Neuronal stem cell (in vitro differentiated cells): ENCODE measurements around the gene PAPLN.

Source experiments
- DNase-seq: peaks from one replicate; pipeline ENCODE4 v3.0.0-alpha.2; 2013; ENCODE audit warnings: low spot score
- H2AFZ ChIP-seq: one replicate; pipeline ENCODE4 v1.6.1; 2013; ENCODE audit warnings: mild to moderate bottlenecking, low read length, inconsistent platforms
- H2AK5ac ChIP-seq: 2 replicates; pipeline ENCODE4 v1.6.1; 2013; ENCODE audit warnings: low read depth, mild to moderate bottlenecking, inconsistent platforms, low read length, moderate library complexity, mixed read lengths
- H2BK120ac ChIP-seq: 2 replicates; pipeline ENCODE4 v1.6.1; 2013; ENCODE audit warnings: low read depth, mild to moderate bottlenecking, inconsistent platforms, low read length, moderate library complexity, mixed read lengths
- H2BK12ac ChIP-seq: one replicate; pipeline ENCODE4 v1.6.1; 2013; ENCODE audit warnings: low read length, inconsistent platforms
- H2BK15ac ChIP-seq: 2 replicates; pipeline ENCODE4 v1.6.1; 2013; ENCODE audit warnings: mild to moderate bottlenecking, low read length, inconsistent platforms, mixed read lengths
- H2BK5ac ChIP-seq: one replicate; pipeline ENCODE4 v1.6.1; 2013; ENCODE audit warnings: inconsistent platforms, mild to moderate bottlenecking, low read length, moderate library complexity
- H3K14ac ChIP-seq: one replicate; pipeline ENCODE4 v1.6.1; 2013; ENCODE audit warnings: low read length, inconsistent platforms
- H3K18ac ChIP-seq: 2 replicates; pipeline ENCODE4 v1.6.1; 2013; ENCODE audit warnings: low read length, inconsistent platforms
- H3K23ac ChIP-seq: 2 replicates; pipeline ENCODE4 v1.6.1; 2013; ENCODE audit warnings: low read depth, mild to moderate bottlenecking, mixed read lengths, low read length, inconsistent platforms; ENCODE audit not compliant: poor library complexity
- H3K27ac ChIP-seq: replicated peaks from 3 replicates; pipeline ENCODE4 v1.5.1; 2013; ENCODE audit warnings: low read length, inconsistent platforms
- H3K27me3 ChIP-seq, 3 experiments: 2 replicates each; pipeline ENCODE4 v1.6.1; 2013; ENCODE audit warnings: low read length in 3 of 3, mild to moderate bottlenecking in 2 of 3, inconsistent platforms in 1 of 3, low read depth in 1 of 3, mixed read lengths in 1 of 3, moderate library complexity in 1 of 3; ENCODE audit not compliant: control insufficient read depth in 3 of 3, insufficient read depth in 3 of 3
- H3K36me3 ChIP-seq, 2 donors: replicated peaks in 1 of 2; 2 replicates each; pipeline ENCODE4 v1.6.1; 2013; ENCODE audit warnings: low read length in 2 of 2; ENCODE audit not compliant: control insufficient read depth in 2 of 2, insufficient read depth in 2 of 2
- H3K4ac ChIP-seq: 2 replicates; pipeline ENCODE4 v1.6.1; 2013; ENCODE audit warnings: inconsistent platforms, mild to moderate bottlenecking, low read length, moderate library complexity
- H3K4me1 ChIP-seq, 2 donors: 1 replicate in 1 of 2; 2 replicates in 1 of 2; pipeline ENCODE4 v1.6.1; 2013; ENCODE audit warnings: low read length in 2 of 2, low read depth in 1 of 2; ENCODE audit not compliant: control insufficient read depth in 2 of 2, insufficient read depth in 1 of 2
- H3K4me2 ChIP-seq: one replicate; pipeline ENCODE4 v1.6.1; 2013; ENCODE audit warnings: mild to moderate bottlenecking, low read length, inconsistent platforms; ENCODE audit not compliant: insufficient read depth, poor library complexity, severe bottlenecking
- H3K4me3 ChIP-seq, 2 donors: 2 replicates each; pipeline ENCODE4 v1.5.1; 2013; ENCODE audit warnings: low read length in 2 of 2, mild to moderate bottlenecking in 2 of 2, inconsistent platforms in 1 of 2, moderate library complexity in 1 of 2
- H3K79me1 ChIP-seq: one replicate; pipeline ENCODE4 v1.6.1; 2013; ENCODE audit warnings: low read depth, mild to moderate bottlenecking, inconsistent platforms, low read length, moderate library complexity
- H3K9ac ChIP-seq: one replicate; pipeline ENCODE4 v1.6.1; 2013; ENCODE audit warnings: mild to moderate bottlenecking, low read depth, low read length, inconsistent platforms; ENCODE audit not compliant: poor library complexity
- H3K9me3 ChIP-seq, 2 donors: replicated peaks in 1 of 2; 2 replicates each; pipeline versions ENCODE3 to v1.6.1; 2013; ENCODE audit warnings: low read length in 2 of 2, mild to moderate bottlenecking in 2 of 2, inconsistent platforms in 1 of 2, low read depth in 1 of 2, mixed read lengths in 1 of 2, moderate library complexity in 1 of 2; ENCODE audit not compliant: control insufficient read depth in 2 of 2, insufficient read depth in 1 of 2
- H4K8ac ChIP-seq: one replicate; pipeline ENCODE4 v1.6.1; 2013; ENCODE audit warnings: low read depth, mild to moderate bottlenecking, inconsistent platforms, low read length, moderate library complexity
- H4K91ac ChIP-seq: one replicate; pipeline ENCODE4 v1.6.1; 2013; ENCODE audit warnings: low read length, low read depth, mild to moderate bottlenecking, inconsistent platforms; ENCODE audit not compliant: poor library complexity
- WGBS, 2 donors: extraction: QIAGEN DNeasy Blood & Tissue Kit; methylation state at CpG; one replicate each; pipeline ENCODE4 v1.1.7; 2013; ENCODE audit warnings: missing lambda C conversion rate in 2 of 2, mixed read lengths in 1 of 2; ENCODE audit not compliant: insufficient read length in 2 of 2, insufficient replicate concordance in 1 of 2; ENCODE audit errors: extremely low coverage in 2 of 2; 5-methylcytosine and 5-hydroxymethylcytosine counted together

PAPLN gene

GRCh38 chr14:73245480-73246325, 8.4 kb downstream of the PAPLN start:
- H3K14ac ChIP-seq, result no peak overlapping the region
- no peak for DNase-seq
- H3K4me3 ChIP-seq, result no peak overlapping the region

GRCh38 chr14:73246387-73247150, 9.3 kb downstream of the PAPLN start:
- Histone ChIP-seq H2BK12ac (no peak overlapping the region), H2AFZ (no peak overlapping the region), H2BK120ac (no peak overlapping the region), H3K27ac (no peak overlapping the region), H2BK5ac (peak overlapping the region; percentile 31), H2BK15ac (no peak overlapping the region), H3K79me1 (peaks cover 10% of the 10 kb centered on the region), H3K23ac (no peak overlapping the region), H3K9ac (no peak overlapping the region), H3K4me1 (peaks cover 0 to 15% of the 10 kb centered on the region in 2 donors), H3K4me2 (no peak overlapping the region), H3K27me3 (peaks cover 0 to 16% (median 0%) of the 10 kb centered on the region in 3 experiments), H3K4ac (no peak overlapping the region), H4K8ac (no peak overlapping the region), H3K18ac (no peak overlapping the region), H3K14ac (no peak overlapping the region), H4K91ac (no peak overlapping the region), H3K4me3 (no peak overlapping the region), H3K9me3 (no peaks in the 10 kb centered on the region), H3K36me3 (peaks cover 0 to 12% of the 10 kb centered on the region in 2 donors), H2AK5ac (no peak overlapping the region)
- no peak for DNase-seq
- no CpG with 5 or more reads among the region's 18 CpGs for WGBS, 2 donors

More at GRCh38 chr14:73245480-73246325, 8.4 kb downstream of the PAPLN start:
- no peak overlapping the region for H3K4me2 ChIP-seq
- no peak overlapping the region for H2BK120ac ChIP-seq
- no peaks in the 10 kb centered on the region for H3K9me3 ChIP-seq
- peaks cover 0 to 25% (median 0%) of the 10 kb centered on the region in 3 experiments for H3K27me3 ChIP-seq
- H3K4ac ChIP-seq, result no peak overlapping the region
- H2BK5ac ChIP-seq, result no peak overlapping the region
- peaks cover 0 to 15% of the 10 kb centered on the region in 2 donors for H3K4me1 ChIP-seq
- H3K23ac ChIP-seq, result peak overlapping the region; percentile 26
- H4K8ac ChIP-seq, result peak overlapping the region; percentile 6
- H2AK5ac ChIP-seq, result no peak overlapping the region
- no peak overlapping the region for H3K18ac ChIP-seq
- no peak overlapping the region for H2AFZ ChIP-seq
- no peak overlapping the region for H2BK12ac ChIP-seq
- no peak overlapping the region for H2BK15ac ChIP-seq
- peaks cover 0 to 9% of the 10 kb centered on the region in 2 donors for H3K36me3 ChIP-seq
- H3K27ac ChIP-seq, result no peak overlapping the region
- H3K9ac ChIP-seq, result no peak overlapping the region
- WGBS, 2 donors, result no CpG with 5 or more reads among the region's 64 CpGs
- H4K91ac ChIP-seq, result no peak overlapping the region
- peaks cover 8% of the 10 kb centered on the region for H3K79me1 ChIP-seq

DNA sequence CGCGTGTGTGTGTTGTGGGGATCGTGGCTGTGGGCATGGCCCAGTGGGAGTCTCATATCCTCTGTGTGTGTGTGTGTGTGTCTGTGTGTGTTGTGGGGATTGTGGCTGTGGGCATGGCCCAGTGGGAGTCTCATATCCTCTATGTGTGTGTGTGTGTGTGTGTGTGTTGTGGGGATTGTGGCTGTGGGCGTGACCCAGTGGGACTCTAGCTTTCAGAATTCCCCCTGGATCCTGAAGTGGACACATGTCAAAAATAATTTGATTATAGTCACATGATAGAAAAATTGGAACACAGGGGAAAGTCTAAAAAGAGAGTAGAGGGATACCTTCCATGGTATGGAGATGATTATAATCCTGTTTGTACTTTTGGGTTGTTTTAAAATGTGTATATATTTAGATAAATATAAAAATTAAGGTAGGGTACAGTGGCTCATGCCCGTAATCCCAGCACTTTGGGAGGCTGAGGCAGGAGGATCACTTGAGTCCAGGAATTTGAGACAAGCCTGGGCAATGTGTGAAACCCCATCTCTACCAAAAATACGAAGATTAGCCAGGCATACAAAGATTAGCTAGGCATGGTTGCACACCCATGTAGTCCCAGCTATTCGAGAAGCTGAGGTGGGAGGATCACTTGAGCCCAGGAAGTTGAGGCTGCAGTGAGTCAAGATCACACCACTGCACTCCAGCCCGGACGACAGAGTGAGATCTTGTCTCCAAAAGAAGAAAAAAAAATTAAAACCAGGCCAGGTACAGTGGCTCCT, 11.0 kb downstream of the PAPLN start:
- no peak overlapping the region for H3K18ac ChIP-seq
- H3K4me3 ChIP-seq, result no peak overlapping the region
- H3K9me3 ChIP-seq, result no peaks in the 10 kb centered on the region
- no peak overlapping the region for H2AFZ ChIP-seq
- H3K36me3 ChIP-seq, result peaks cover 0 to 10% of the 10 kb centered on the region in 2 donors
- H2AK5ac ChIP-seq, result no peak overlapping the region
- H3K23ac ChIP-seq, result no peak overlapping the region
- H2BK15ac ChIP-seq, result no peak overlapping the region
- DNase-seq, result no peak
- H4K8ac ChIP-seq, result no peak overlapping the region
- H3K4ac ChIP-seq, result no peak overlapping the region
- H3K4me1 ChIP-seq, result peaks cover 0 to 6% of the 10 kb centered on the region in 2 donors
- H2BK12ac ChIP-seq, result no peak overlapping the region
- H3K27me3 ChIP-seq, result peaks cover 0 to 11% (median 0%) of the 10 kb centered on the region in 3 experiments
- no CpG with 5 or more reads among the region's 9 CpGs for WGBS, 2 donors
- no peak overlapping the region for H2BK5ac ChIP-seq
- no peak overlapping the region for H4K91ac ChIP-seq
- peaks cover 12% of the 10 kb centered on the region for H3K79me1 ChIP-seq
- H3K9ac ChIP-seq, result no peak overlapping the region
- H3K14ac ChIP-seq, result no peak overlapping the region
- no peak overlapping the region for H2BK120ac ChIP-seq
- H3K27ac ChIP-seq, result no peak overlapping the region
- H3K4me2 ChIP-seq, result no peak overlapping the region
